KMS-11 (cell line): ENCODE results near the gene PTPRU.

ENCODE experiments used
- H2AFZ ChIP-seq: fragments of 200-600 bp; sonication (generic); 2 replicates; pipeline ENCODE4 v1.6.1; 2016; ENCODE audit warnings: antibody characterized with exemption, mixed run types, low read depth
- H3K27ac ChIP-seq: fragments of 200-600 bp; sonication (generic); 2 replicates; pipeline ENCODE4 v1.6.1; 2016; ENCODE audit warnings: mild to moderate bottlenecking, mixed run types
- H3K27me3 ChIP-seq: fragments of 200-600 bp; sonication (generic); 2 replicates; pipeline ENCODE4 v1.6.1; 2017; ENCODE audit warnings: mild to moderate bottlenecking, low read depth, mixed run types, moderate library complexity; ENCODE audit not compliant: insufficient read depth
- H3K36me3 ChIP-seq: fragments of 200-600 bp; sonication (generic); 2 replicates; pipeline ENCODE4 v1.6.1; 2017; ENCODE audit warnings: mild to moderate bottlenecking, mixed run types; ENCODE audit not compliant: insufficient read depth
- H3K4me1 ChIP-seq: fragments of 200-600 bp; sonication (generic); 2 replicates; pipeline ENCODE4 v1.6.1; 2016; ENCODE audit warnings: mild to moderate bottlenecking, low read depth, mixed run types; ENCODE audit not compliant: poor library complexity, severe bottlenecking
- H3K4me2 ChIP-seq: fragments of 200-600 bp; sonication (generic); 2 replicates; pipeline ENCODE4 v1.7.0; 2016; ENCODE audit warnings: mild to moderate bottlenecking, mixed run types
- H3K4me3 ChIP-seq: fragments of 200-600 bp; sonication (generic); IDR thresholded peaks from 2 replicates; pipeline ENCODE4 v1.6.1; 2017; ENCODE audit warnings: low read depth, low read length, mixed read lengths; ENCODE audit not compliant: insufficient read depth
- H3K79me2 ChIP-seq: fragments of 200-600 bp; sonication (generic); 2 replicates; pipeline ENCODE4 v1.6.1; 2016; ENCODE audit warnings: low read depth, mixed run types; ENCODE audit not compliant: insufficient read depth
- H3K9ac ChIP-seq: fragments of 200-600 bp; sonication (generic); 2 replicates; pipeline ENCODE4 v1.6.1; 2016; ENCODE audit warnings: mild to moderate bottlenecking, mixed run types
- H4K20me1 ChIP-seq: fragments of 200-600 bp; sonication (generic); 2 replicates; pipeline ENCODE4 v1.6.1; 2016; ENCODE audit warnings: mild to moderate bottlenecking, mixed run types; ENCODE audit not compliant: insufficient read depth
- CTCF ChIP-seq: fragments of 200-600 bp; sonication (generic); conservative IDR thresholded peaks from 2 replicates; pipeline ENCODE4 v1.6.1; 2017; ENCODE audit warnings: low read depth, mild to moderate bottlenecking, antibody characterized with exemption, low read length, moderate library complexity, mixed read lengths

The PTPRU gene

GRCh38 chr1:29245876-29246275 lies 9.6 kb downstream of the PTPRU start:
- no peaks in the 10 kb centered on the region for H3K4me1 ChIP-seq
- TF ChIP-seq CTCF, result peak; percentile 49
- H4K20me1 ChIP-seq, result no peaks in the 10 kb centered on the region
- no peaks in the 10 kb centered on the region for H3K79me2 ChIP-seq
- H3K9ac ChIP-seq, result no peak overlapping the region
- H3K27ac ChIP-seq, result no peak overlapping the region
- H3K36me3 ChIP-seq, result no peaks in the 10 kb centered on the region
- H3K27me3 ChIP-seq, result peaks cover 44% of the 10 kb centered on the region
- no peak overlapping the region for H3K4me3 ChIP-seq
- H2AFZ ChIP-seq, result no peak overlapping the region
- H3K4me2 ChIP-seq, result no peak overlapping the region

GRCh38 chr1:29247044-29247443 lies 10.7 kb downstream of the PTPRU start:
- TF ChIP-seq CTCF, result no peak
- H3K36me3 ChIP-seq, result no peaks in the 10 kb centered on the region

GRCh38 chr1:29247571-29248273 lies 11.4 kb downstream of the PTPRU start:
- Histone ChIP-seq H3K27me3 (peaks cover 35% of the 10 kb centered on the region; the same call in 1 of the 2 replicates), H2AFZ (no peak overlapping the region), H3K9ac (no peak overlapping the region), H3K4me3 (no peak overlapping the region), H3K4me2 (no peak overlapping the region), H3K79me2 (no peaks in the 10 kb centered on the region), H3K36me3 (no peaks in the 10 kb centered on the region), H3K4me1 (no peaks in the 10 kb centered on the region), H4K20me1 (no peaks in the 10 kb centered on the region), H3K27ac (no peak overlapping the region)
- TF ChIP-seq CTCF, result no peak

More at GRCh38 chr1:29247044-29247443, 10.7 kb downstream of the PTPRU start:
- Histone ChIP-seq H3K27me3 (peaks cover 42% of the 10 kb centered on the region; the same call in 1 of the 2 replicates), H3K4me2 (no peak overlapping the region), H3K4me3 (no peak overlapping the region), H2AFZ (no peak overlapping the region), H4K20me1 (no peaks in the 10 kb centered on the region), H3K4me1 (no peaks in the 10 kb centered on the region), H3K27ac (no peak overlapping the region), H3K9ac (no peak overlapping the region), H3K79me2 (no peaks in the 10 kb centered on the region)

GRCh38 chr1:29248409-29248808 lies 12.1 kb downstream of the PTPRU start:
- no peak overlapping the region for H3K27ac ChIP-seq
- no peaks in the 10 kb centered on the region for H3K4me1 ChIP-seq
- no peak overlapping the region for H2AFZ ChIP-seq
- no peak overlapping the region for H3K4me3 ChIP-seq
- no peaks in the 10 kb centered on the region for H3K36me3 ChIP-seq
- H4K20me1 ChIP-seq, result no peaks in the 10 kb centered on the region
- peaks cover 32% of the 10 kb centered on the region; the same call in 1 of the 2 replicates for H3K27me3 ChIP-seq
- H3K79me2 ChIP-seq, result no peaks in the 10 kb centered on the region
- H3K9ac ChIP-seq, result no peak overlapping the region
- H3K4me2 ChIP-seq, result no peak overlapping the region
- no peak for TF ChIP-seq CTCF
